Renal cortex interstitium (tissue), 11 donors: ENCODE data around the gene CLIC3. TPM values are rescaled to one million over a fixed set of nuclear protein-coding genes. Genes with fewer than 3 reads are reported as not detected.

Source experiments
- DNase-seq, 11 donors: peaks; one replicate each; pipeline ENCODE4 v3.0.0-alpha.2; 2013; ENCODE audit warnings: low read depth in 9 of 11, low spot score in 4 of 11; ENCODE audit errors: extremely low read depth in 1 of 11
- polyA plus RNA-seq, 3 donors: library from polyadenylated mRNA; unstranded; fragments of 120-200 nt; gene quantifications; one replicate each; pipeline ENCODE4 v1.2.1, GENCODE V29; 2013; ENCODE audit not compliant: insufficient read length in 3 of 3

Gene CLIC3
- polyA plus RNA-seq, 3 donors: 0.37 to 0.75 (median 0.39) TPM

- DNase-seq: peak; percentile 73 to 91 (median 86)
These were observed 46.3 kb downstream of the CLIC3 start for GRCh38 chr9:136949817-136950655.

DNA sequence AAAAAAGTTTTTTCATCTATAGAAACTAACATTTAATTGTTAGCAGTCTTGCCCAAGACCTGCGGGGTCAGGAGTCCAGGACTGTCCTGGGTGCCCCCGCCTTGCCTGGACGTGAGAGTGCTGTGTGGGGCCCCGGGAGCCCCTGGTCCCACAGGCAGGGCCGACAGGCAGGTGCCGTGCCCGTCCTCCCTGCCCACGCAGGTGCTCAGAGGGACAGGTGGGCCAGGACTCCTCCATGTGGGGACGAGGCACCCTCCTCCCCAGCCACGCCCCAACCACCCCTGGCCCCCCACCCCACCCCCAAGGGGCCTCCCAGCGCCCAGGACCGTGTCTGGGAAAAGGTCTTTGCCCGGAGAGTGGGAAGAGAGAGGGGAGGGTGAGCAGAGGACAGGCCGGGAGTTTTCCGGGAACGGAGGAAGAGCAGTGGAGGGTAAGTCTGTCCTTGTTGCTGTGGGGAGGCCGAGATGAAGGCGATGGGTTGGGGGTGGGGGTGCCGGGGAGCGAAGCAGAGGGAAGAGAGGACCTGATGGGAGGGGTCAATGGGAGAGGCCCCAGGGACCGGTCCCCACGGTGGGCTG lies 47.0 kb downstream of the CLIC3 start:
- DNase-seq: no peak

DNA sequence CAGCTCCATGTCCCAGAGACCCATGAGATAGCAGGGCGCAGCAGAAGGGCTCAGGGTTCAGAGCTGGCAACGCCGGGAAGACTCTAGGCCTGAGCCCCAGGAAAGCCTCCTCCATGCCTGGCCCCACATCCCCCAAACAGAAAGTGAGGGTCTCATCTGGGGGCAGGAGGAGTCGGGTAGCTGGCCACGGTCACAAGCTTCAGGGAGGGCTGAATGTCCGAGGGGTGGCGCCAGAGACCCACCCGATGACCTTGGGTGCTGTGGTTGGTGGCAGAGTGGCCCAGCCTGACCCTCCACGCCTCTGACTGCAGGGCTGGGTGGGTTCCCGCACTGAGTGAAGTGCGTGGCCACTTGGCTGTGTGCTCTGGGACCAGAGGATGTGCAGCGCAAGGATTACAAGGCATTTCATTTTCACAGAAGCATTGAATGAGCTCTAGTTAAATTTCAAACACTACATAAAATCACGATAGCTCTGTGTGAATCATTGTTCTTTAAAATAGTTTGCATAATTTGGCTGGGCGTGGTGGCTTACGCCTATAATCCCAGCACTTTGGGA lies 48.3 kb downstream of the CLIC3 start:
- DNase-seq: no peak

DNA sequence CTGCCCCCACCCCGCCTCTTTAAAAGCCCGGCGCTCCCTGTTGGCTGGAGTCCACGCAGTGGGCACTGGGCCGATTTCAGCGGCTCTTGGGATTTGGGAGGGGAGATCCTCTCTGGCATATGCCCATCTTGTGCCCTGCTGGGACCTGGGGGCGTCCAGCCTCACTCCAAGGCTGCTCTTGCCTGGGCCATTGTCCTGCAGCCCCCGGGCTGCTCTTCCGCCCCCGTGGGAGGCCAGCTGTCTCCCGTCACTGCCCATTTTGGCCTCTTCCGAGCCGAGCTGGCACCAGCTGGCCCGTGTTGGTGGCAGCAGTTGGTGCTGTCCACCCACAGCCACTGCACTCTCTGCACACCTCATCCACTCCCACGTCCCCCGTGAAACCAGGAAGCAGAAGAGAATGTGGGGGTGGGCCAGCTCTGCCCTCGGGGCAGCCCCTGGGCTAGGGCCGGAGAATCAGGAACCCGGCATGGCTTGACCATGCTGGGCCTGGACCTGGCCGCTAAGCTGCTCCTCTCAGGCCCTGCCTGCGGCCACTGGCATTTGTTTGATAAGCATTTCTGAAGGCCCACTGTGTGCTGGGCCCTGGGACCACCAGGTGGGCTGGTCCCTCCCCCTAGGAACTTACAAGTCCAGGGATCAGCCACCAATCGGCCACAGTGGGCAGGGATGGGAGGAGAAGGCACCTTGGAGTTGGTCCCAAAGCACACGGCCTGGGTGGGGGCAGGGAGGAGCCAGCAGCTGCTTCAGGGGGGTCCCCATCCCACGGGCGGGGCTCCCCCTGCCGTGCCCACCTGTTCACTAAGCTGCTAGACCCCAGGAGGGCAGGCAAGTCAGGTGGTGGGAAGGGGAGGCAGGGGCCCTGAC lies 49.1 kb downstream of the CLIC3 start:
- DNase-seq: no peak

DNA sequence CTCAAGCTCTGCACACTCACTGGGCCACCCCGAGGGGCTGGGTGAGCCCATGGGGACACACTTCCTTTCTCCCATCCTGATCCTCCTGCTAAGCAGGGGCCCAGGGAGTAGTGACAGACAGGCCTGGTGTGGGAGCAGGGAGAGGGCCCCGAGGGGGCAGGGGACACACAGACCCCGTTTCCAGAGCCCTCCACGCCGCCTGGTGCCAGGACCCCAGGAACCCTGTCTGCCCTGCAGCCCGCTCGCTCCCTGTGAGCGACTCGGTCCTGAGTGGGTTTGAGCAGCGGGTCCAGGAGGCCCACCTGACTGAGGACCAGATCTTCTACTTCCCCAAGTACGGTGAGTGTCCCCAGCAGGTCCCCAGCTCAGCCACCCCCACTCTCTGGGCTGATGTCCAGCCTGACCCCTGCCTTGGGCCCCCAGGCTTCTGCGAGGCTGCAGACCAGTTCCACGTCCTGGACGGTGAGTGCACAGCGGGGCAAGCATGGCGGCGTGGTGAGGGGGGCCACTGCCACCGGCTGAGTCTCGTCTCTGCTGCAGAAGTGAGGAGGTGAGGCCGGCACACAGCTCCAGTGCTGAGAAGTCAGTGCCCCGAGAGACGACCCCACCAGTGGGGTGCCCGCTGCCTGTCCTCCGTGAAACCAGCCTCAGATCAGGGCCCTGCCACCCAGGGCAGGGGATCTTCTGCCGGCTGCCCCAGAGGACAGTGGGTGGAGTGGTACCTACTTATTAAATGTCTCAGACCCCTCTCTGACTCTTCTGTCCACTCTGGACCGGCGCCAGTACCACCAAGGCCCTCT lies 49.9 kb downstream of the CLIC3 start:
- DNase-seq: no peak

DNA sequence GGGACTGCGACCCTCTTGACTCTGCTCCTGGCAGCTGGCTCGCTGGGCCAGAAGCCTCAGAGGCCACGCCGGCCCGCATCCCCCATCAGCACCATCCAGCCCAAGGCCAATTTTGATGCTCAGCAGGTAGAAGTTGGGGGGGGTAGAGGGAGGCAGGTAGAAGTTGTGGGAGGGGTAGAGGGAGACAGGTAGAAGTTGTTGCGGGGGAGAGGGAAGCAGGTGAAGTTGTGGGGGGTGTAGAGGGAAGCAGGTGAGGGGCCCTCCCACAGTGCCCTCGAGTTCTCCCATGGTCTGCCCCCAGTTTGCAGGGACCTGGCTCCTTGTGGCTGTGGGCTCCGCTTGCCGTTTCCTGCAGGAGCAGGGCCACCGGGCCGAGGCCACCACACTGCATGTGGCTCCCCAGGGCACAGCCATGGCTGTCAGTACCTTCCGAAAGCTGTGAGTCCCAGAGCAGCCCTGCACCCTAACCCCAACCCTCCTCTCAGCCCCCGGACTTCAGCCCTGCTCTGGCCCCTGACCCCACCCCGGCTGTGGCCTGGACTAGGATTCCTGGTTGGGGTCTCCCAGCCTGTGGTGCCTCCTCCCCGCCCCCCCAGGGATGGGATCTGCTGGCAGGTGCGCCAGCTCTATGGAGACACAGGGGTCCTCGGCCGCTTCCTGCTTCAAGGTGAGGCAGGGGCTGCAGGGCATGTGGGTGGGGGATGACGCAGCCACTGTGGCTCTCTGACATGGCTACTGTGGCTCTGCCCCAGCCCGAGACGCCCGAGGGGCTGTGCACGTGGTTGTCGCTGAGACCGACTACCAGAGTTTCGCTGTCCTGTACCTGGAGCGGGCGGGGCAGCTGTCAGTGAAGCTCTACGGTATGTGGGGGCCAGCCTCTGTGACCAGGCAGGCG lies 50.8 kb downstream of the CLIC3 start:
- no peak for DNase-seq

Other genes with a start within 250 kb of the CLIC3 start
- not detected for gene LCN6, start 248.0 kb downstream of the CLIC3 start, polyA plus RNA-seq
- under 1 TPM in 2 of 3 donors, not detected in 1; 0.14 to 0.26 TPM for gene LCN8, start 238.3 kb downstream of the CLIC3 start, polyA plus RNA-seq
- gene LCN15, start 232.1 kb downstream of the CLIC3 start, polyA plus RNA-seq: under 1 TPM in 2 of 3 donors, not detected in 1; 0.06 to 0.16 TPM
- gene TMEM141, start 205.2 kb downstream of the CLIC3 start, polyA plus RNA-seq: 10 to 100 TPM; 53.5 to 81.8 (median 70.3) TPM
- 1 to 10 TPM; 3.1 to 7.4 (median 5.8) TPM for gene CCDC183, start 200.2 kb downstream of the CLIC3 start, polyA plus RNA-seq
- gene RABL6, start 188.6 kb downstream of the CLIC3 start, polyA plus RNA-seq: 10 to 100 TPM; 59.2 to 79.6 (median 70.5) TPM
- gene AJM1, start 154.1 kb downstream of the CLIC3 start, polyA plus RNA-seq: 1 to 10 TPM in 2 of 3 donors, under 1 TPM in 1; 0.64 to 1.7 (median 1.5) TPM
- 100 to 1,000 TPM in 1 of 3 donors, 10 to 100 TPM in 2; 63.4 to 111 (median 93.7) TPM for gene PHPT1, start 147.2 kb downstream of the CLIC3 start, polyA plus RNA-seq
- 10 to 100 TPM in 1 of 3 donors, 1 to 10 TPM in 2; 4.8 to 10.9 (median 9.9) TPM for gene MAMDC4, start 144.2 kb downstream of the CLIC3 start, polyA plus RNA-seq
- 100 to 1,000 TPM; 322 to 427 (median 394) TPM for gene EDF1, start 130.3 kb downstream of the CLIC3 start, polyA plus RNA-seq
- gene TRAF2, start 110.1 kb downstream of the CLIC3 start, polyA plus RNA-seq: 10 to 100 TPM; 10.2 to 15.9 (median 14.7) TPM
- 10 to 100 TPM; 33.7 to 58.7 (median 54.3) TPM for gene FBXW5, start 51.8 kb downstream of the CLIC3 start, polyA plus RNA-seq
- gene C8G, start 51.3 kb downstream of the CLIC3 start, polyA plus RNA-seq: 1 to 10 TPM in 1 of 3 donors, under 1 TPM in 2; 0.44 to 1.4 (median 0.57) TPM
- 10 to 100 TPM; 17.8 to 47.3 (median 24.5) TPM for gene LCN12, start 44.3 kb downstream of the CLIC3 start, polyA plus RNA-seq
- 100 to 1,000 TPM in 1 of 3 donors, 10 to 100 TPM in 2; 42.1 to 113 (median 66.3) TPM for gene PTGDS, start 19.1 kb downstream of the CLIC3 start, polyA plus RNA-seq
- gene LCNL1, start 13.6 kb downstream of the CLIC3 start, polyA plus RNA-seq: under 1 TPM; 0.14 to 0.40 (median 0.39) TPM
- 10 to 100 TPM; 23.7 to 40.2 (median 39.3) TPM for gene PAXX, start 4.1 kb downstream of the CLIC3 start, polyA plus RNA-seq
- 10 to 100 TPM; 43.4 to 66.6 (median 61.6) TPM for gene ABCA2, start 31.7 kb upstream of the CLIC3 start, polyA plus RNA-seq
- gene FUT7, start 35.5 kb upstream of the CLIC3 start, polyA plus RNA-seq: under 1 TPM; 0.07 to 0.15 (median 0.12) TPM
- 10 to 100 TPM; 12.9 to 38.4 (median 31.5) TPM for gene NPDC1, start 49.6 kb upstream of the CLIC3 start, polyA plus RNA-seq
- gene ENTPD2, start 57.5 kb upstream of the CLIC3 start, polyA plus RNA-seq: 1 to 10 TPM; 4.3 to 5.3 (median 4.7) TPM
- gene SAPCD2, start 74.0 kb upstream of the CLIC3 start, polyA plus RNA-seq: 1 to 10 TPM; 6.6 to 9.2 (median 6.8) TPM
- 1 to 10 TPM; 4.9 to 9.2 (median 5.7) TPM for gene UAP1L1, start 80.9 kb upstream of the CLIC3 start, polyA plus RNA-seq
- gene MAN1B1, start 90.4 kb upstream of the CLIC3 start, polyA plus RNA-seq: 10 to 100 TPM; 46.1 to 62.1 (median 55.3) TPM
- gene DPP7, start 118.2 kb upstream of the CLIC3 start, polyA plus RNA-seq: 10 to 100 TPM; 15.2 to 30.6 (median 24.7) TPM
- gene GRIN1, start 142.6 kb upstream of the CLIC3 start, polyA plus RNA-seq: under 1 TPM in 1 of 3 donors, not detected in 2; 0.34 TPM
- gene LRRC26, start 173.5 kb upstream of the CLIC3 start, polyA plus RNA-seq: under 1 TPM in 1 of 3 donors, not detected in 2; 0.14 TPM
- gene TMEM210, start 175.5 kb upstream of the CLIC3 start, polyA plus RNA-seq: not detected
- 10 to 100 TPM; 35.5 to 56.7 (median 49.2) TPM for gene ANAPC2, start 192.0 kb upstream of the CLIC3 start, polyA plus RNA-seq
- gene SSNA1, start 192.1 kb upstream of the CLIC3 start, polyA plus RNA-seq: 10 to 100 TPM; 36.9 to 62.9 (median 49.8) TPM
- gene TPRN, start 204.2 kb upstream of the CLIC3 start, polyA plus RNA-seq: 10 to 100 TPM; 14.8 to 17.3 (median 16.4) TPM
- 10 to 100 TPM; 40.2 to 46.4 (median 42.7) TPM for gene TMEM203, start 209.1 kb upstream of the CLIC3 start, polyA plus RNA-seq
- 10 to 100 TPM in 2 of 3 donors, 1 to 10 TPM in 1; 8.2 to 15.1 (median 14.2) TPM for gene NDOR1, start 209.1 kb upstream of the CLIC3 start, polyA plus RNA-seq
- 10 to 100 TPM in 2 of 3 donors, 1 to 10 TPM in 1; 6.0 to 13.3 (median 13.2) TPM for gene RNF208, start 225.7 kb upstream of the CLIC3 start, polyA plus RNA-seq
- gene CYSRT1, start 228.6 kb upstream of the CLIC3 start, polyA plus RNA-seq: 10 to 100 TPM in 2 of 3 donors, 1 to 10 TPM in 1; 8.5 to 13.9 (median 12.8) TPM
- 10 to 100 TPM in 2 of 3 donors, 1 to 10 TPM in 1; 7.9 to 15.2 (median 12.0) TPM for gene RNF224, start 230.9 kb upstream of the CLIC3 start, polyA plus RNA-seq
- 10 to 100 TPM in 2 of 3 donors, 1 to 10 TPM in 1; 5.0 to 13.8 (median 11.6) TPM for gene SLC34A3, start 234.3 kb upstream of the CLIC3 start, polyA plus RNA-seq
- gene TUBB4B, start 244.7 kb upstream of the CLIC3 start, polyA plus RNA-seq: 100 to 1,000 TPM; 331 to 492 (median 358) TPM